Measurements from ENCODE around the gene KLK14.

Gene KLK14

DNA sequence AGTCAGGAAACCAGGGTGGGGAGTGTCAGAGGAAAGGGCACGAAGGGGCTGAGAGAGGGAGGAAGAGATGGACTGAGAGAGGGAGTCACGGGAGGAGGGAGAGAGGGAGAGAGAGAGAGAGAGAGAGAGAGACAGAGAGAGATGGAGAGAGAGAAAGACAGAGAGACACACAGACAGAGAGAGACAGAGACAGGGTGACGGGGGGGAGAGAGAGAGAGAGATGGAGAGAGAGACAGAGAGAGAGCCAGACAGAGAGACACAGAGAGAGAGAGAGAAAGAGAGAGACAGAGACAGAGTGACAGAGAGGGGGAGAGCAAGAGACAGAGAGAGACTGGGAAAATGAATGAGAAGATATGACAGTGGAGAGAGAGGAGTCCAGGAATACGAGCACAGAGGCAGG is 494 bp upstream of the KLK14 start:
- no peak for DNase-seq

DNA sequence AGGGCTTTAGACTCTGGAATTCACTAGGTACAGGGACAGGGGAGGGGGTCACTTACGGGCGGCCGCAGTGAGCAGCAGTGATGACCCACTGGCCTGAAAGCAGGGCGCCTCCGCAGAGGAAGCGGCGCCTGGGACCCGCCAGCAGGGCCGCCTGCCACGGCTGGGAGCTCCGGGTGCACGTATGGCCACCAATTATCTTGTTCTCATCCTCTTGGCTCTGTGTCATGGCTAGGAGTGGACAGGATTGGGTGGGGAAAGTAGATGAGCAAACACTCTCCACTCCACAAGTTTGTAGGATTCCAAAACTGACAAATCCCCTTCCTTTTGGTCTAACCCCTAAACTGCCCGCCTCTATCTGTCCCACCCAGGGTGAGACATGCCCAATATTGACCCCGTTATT is 1.2 kb downstream of the KLK14 start:
- DNase-seq, result no peak

DNA sequence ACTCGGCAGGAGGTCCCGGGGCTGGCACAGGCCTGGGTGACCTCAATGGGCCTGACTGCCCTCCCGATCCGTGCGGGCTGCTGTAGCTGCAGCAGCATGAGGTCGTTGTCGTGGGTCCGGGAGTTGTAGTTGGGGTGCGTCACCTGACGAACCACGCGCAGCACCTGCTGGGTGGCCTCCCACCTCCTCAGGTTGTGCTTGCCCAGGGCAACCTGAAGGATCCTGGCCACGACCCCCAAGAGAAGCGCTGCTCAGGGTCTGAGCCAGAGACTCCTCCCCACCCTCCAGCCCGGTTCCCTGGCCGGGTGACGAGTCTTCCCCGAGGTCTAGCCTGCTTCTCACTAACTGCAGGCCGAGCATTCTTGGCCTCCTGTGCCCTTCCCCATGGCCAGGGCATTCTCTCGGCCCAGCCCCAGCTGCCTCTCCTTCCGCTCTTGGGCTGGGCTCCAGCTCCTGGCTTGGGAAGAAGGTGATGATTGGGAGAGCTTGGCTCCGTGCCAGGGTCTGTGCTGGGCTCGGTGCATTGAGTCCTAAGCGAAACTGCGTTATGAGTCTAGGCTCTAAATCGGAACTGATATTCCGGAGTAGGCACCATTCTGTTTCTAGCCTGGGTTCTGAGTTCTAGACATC is 3.1 kb downstream of the KLK14 start:
- no peak for DNase-seq

DNA sequence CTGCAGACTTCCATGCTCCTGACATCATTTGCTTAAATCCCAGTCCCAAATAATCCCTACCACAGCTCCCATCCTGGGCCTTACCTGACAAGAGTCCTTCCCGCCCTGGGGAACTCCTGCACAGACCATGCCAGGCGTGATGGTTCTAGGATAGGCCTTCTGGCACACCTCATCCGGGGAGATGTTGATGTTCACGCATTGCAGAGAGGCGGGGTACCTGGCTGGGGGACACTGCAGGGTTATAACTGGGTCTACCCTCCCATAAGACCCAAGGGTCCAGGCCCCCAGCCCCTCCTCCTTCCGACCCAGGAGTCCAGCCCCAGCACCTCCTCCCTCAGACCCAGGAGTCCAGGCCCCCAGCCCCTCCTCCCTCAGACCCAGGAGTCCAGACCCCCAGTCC is 4.0 kb downstream of the KLK14 start:
- no peak for DNase-seq

DNA sequence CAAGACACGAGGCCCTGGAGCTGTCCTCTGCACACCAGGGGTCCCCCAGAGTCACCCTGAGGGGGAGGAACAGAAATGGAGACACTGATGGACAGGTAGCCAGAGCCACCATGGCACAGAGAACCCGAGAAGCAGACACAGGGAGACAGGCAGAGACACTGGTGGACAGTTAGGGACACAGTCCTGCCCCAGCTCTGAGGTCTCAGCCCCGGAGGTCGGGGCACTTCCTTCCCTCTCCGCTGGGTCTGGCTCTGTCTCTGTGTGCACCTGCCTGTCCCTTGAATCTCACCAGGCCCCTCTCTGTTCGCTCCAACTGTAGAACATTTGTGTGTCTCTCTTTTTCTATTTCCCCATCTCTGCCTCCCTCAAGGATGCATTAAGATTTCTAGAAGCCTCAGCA is 4.6 kb downstream of the KLK14 start:
- no peak for DNase-seq

DNA sequence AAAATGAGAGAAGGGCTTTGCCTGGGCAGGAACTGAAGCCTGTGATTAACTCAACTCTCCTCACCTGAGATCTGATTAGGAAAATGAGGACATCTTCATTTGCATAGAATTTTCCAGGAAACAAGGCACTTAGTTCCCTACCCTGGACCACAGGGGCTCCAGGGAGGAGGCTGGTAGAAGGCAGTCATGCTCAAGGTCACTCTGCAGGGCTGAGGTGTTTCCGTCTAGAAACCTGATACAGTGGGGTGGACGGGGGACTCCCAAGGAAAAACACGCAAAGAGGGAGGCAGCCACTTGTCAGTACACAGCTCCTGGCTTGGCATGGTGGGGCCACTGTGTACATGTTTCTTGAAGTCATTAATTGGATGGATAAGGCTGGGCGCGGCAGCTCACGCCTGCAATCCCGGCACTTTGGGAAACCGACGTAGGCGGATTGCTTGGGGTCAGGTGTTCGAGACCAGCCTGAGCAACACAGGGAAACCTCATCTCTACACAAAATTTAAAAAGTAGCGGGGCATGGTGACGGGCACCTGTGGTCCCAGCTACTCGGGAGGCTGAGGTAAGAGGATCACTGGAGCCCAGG is 6.0 kb downstream of the KLK14 start:
- no peak for DNase-seq

DNA sequence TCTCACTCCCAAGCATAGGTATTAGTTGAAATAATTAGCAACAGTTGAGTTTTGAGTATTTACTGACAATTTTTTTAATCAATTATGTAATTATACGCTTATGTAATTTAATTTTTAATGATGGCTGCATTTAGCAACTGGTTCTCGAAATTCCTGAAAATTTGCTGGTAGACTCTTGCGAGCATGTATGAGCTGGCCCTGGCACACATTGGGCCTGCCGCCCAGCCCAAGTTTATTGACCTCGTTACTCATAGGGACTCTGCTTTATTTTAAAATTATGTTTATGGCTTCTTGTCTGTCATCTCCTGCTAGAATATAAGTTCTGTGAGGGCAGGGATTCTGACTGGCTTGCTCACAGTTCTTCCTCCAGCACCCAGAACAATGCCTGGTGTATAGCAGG is 6.7 kb downstream of the KLK14 start:
- DNase-seq, result no peak

DNA sequence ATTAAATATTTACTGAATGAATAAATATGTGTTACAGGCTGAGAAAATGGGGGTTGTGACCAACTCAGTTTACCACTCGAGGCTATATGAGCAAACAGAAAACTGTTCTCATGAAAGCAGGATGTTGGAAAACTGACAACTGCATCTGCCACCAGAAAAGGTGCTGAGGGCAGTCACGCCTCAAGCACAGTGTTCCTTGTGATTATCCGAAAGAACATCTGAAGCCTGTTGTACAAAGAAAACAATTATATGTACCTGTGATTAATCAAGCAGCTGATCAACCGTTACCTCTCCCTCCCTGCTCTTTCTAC is 11.6 kb downstream of the KLK14 start:
- no peak for DNase-seq

DNA sequence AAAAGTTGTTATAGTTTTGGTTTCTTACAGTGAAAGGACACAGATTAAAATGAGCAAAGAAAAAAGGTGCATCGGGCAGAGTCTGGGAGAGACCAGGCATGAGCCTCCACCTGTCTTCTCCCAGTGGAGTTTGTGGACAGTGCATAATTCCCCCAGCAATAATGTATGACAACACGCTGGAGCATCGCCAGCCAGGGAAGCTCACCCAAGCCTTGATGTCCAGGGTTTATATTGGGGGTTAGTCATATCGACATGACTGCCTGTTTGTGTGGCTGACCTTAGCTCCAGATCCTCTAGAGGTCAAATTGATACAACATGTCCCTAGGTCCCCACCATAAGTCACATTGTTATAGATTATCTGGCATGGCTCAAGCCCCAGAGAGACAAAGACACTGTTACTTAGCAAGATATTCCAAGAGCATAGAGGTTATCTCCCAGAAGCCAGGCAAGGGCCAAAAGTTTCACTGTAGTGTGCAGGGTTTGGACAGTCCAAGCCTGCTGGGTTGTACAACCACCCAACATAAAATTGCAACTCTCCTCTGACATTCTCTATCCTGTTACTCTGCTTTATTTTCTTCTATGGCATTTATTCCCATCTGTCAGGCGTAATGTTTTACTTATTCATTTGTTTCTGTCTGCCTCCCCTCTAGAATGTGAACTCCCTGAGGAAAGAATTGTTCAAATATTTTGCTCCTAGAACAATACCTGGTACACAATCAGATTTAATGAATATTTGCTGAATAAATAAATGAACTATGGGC is 12.2 kb downstream of the KLK14 start:
- no peak for DNase-seq

DNA sequence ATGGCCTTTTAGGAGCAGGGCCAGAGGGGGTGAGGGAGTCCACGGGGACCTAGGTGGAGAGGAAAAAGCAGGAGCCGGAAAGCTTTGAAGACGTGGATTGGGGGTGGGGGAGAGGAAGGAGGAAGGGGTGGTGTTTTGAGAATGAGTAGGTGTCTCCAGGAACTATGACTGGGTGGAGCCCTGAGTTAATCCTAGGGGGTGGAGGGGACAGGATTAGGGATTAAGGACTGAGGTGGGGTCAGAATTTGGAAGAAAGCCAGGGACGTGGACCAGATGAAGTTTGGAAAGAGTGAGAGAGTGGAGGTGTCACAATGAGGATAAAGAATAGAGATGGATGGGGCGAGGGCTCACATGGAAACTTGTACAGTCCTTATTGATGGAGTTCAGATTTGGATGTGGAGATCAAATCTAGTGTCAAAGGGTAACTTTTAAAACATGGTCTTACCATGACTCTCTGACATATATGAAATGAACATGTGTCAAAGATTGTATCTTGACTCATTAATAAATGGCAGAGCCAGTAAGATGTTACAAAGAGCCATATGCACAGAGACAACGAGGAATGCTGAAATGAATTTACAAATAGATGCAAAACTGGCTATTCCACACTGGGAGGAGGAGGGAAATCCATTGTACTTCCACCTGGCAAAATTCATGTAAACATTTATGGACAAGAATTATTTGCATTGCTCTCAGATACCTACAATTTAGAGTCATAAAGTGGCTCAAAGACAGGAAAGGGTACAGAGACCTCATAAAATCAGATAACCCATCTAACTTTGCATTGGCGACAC is 16.1 kb downstream of the KLK14 start:
- DNase-seq, result no peak

DNA sequence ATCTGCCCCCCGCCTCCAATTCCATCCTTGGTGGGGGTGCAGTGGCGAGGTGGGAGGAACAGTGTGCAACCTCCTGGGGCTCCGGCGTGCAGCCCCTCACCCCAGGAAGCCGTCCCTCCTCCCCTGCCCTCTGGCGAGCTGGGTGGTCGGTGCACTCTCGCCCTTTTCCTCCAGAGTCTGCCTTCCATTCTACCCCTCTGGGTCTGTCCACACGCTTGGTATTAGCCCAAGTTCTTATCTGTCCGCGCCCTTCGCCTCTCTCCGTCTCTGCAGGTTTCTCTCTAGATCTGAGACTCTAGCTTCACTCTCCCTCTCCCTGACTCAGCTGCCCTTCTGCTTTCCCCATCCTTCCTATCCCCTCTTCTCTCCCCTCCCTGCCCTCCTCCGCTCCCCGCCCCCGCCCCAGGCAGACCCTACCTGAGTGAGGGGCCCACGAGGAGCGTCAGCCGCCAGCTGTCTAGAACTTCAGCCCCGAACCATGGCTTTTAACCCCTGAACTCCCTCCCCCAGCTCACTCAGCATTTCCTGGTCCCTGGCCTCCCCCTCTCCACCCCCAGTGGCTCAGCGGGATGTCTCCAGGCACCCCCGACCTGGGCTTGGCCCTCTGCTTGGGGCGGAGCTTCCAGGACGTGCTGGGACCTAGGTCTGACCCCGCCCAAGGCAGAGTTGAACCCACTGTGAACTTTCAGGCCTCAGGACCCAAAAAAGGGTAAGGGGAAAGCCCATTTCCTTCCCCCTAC is 17.3 kb downstream of the KLK14 start:
- DNase-seq, result no peak

DNA sequence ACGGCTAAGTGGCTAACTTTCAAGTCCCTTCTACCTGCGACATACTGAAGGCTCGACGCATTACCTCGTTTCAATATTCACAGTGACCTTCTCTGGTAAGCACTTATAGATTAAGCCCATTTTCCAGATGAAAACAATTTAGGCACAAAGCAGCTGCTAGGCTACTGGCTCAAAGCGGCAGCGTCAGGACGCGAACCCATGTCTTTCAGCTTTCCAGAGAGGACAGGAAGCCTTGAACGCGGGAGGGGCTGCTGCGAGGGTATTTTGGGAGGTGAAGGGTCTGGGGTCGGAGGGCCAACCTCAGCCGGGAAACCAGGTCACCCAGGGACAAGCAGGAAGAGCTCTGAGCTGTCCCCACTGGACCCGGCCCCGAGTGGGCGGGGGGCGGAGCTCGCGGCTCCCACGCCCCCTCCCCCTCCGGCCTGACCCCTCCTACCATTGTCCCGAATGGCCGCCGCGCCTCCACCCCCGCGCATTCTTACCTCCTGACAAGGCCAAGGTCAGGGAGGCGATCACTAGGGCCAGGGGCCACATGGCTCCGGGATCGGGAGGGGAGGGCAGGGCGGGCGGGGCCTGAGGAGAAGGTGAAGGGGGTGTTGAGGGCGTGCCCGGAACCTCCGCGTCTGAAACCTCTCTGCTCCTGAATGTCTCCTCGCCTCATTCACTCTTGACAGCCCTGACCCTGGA is 18.0 kb downstream of the KLK14 start, which contains the start of gene KLK13:
TSS of gene KLK13 (minus strand) at position 559 of the 687 bp plus-strand sequence. CDS start at position 534, 25 bp downstream.
- DNase-seq, result no peak

DNA sequence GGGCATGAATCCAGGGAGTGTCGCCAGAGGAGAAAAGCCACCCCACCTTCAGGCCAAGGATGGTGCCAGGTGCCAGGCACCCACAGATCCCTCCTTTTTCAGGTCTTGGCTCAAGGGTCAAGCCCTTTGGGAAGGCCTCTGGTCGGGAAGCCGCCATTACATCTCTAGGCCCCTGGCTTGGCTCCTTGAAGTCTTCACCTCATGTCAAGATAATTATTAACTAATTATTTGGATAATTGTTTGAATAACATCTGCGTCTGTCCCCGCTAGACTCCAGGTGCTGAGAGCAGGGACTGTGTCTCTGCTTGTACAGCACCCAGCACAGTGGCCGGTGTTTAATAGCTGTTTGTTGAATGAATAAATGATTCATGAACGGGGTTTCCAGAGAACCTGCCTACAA is 19.0 kb downstream of the KLK14 start:
- no peak for DNase-seq

DNA sequence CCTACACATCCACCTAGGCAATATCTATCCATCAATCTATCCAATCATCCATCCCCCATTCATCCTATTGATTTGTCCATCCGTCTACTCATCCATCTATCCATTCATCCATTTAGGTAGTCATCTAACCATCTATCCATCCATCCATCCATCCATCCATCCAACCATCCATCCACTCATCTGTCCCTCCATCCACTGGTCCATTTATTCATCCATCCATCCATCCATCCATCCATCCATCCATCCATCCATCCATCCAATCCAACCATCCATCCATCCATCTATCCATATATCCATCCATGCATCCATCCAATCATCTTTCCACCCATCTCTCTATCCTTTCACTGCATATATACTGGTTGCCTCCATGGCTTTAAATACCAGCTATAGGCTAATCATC is 21.7 kb downstream of the KLK14 start:
- no peak for DNase-seq

DNA sequence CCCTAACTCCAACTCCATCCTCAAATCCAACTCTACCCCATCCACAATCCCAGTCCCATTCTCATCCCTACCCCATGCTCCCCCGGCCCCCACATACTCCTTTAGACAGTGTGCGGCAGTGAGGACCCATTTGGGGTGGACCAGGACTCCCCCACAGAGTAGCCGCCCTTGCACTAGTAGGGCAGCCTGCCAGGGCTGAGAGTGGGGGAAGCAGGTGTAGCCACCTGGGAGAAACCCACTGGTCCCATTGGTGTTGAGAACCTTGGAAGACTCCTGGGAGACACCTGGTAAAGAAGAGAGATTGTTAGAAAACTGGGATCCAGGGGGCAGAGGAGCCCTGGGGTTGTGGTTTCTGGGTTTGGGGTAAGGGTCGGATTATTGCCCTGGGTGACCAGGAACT is 22.4 kb downstream of the KLK14 start:
- DNase-seq, result no peak

DNA sequence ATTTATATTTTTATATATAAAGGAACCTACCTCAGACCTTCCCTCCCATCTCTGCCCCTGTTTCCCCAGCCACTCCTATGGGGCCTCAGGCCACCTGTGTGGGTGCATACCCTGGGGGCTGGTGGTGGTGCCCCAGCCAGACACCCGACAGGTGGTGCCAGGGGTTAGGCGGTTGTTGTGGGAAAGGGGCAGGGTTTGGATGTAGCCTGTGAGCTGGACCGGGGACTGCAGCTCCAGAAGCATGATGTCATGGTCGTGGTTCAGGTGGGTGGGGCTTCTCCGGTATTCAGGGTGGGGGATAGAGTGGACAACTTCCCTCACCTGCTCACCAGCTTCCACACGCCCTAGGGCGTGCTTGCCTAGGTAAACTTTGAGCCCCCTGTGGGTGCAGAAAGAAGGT is 23.0 kb downstream of the KLK14 start:
- DNase-seq, result no peak

DNA sequence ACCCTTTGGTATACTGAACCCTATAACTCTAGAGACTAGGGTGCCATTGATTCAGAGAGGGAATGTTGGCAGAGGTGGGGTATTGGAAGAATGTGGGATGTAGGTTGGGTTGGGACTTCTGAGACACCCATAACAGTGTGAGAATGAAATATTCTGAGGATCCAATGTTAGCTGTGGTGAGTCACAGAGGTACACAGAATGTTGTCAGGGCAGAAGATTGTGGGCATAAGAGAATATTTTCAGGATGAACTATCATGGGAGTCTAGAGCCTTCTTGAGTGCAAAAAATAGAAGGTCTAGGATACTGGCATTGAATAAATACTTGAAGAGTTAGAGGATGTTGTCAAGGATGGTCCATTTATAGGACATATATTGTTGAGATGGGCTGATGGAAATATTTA is 26.8 kb downstream of the KLK14 start:
- DNase-seq, result no peak

DNA sequence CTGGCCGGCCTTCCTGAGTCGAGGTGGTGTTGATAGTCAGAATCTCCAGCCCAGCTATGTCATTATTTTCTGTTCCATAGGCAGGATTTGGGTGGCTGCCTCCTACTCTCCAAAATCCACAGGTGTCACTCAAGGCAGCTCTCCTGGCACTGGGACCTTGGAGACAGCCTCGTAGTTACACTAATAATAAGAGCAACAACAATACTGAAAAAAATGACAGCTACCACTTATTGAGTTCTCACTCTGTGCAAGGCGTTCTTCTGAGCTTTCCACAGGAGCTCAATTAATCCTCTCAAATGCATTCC is 35.7 kb downstream of the KLK14 start:
- no peak for DNase-seq

DNA sequence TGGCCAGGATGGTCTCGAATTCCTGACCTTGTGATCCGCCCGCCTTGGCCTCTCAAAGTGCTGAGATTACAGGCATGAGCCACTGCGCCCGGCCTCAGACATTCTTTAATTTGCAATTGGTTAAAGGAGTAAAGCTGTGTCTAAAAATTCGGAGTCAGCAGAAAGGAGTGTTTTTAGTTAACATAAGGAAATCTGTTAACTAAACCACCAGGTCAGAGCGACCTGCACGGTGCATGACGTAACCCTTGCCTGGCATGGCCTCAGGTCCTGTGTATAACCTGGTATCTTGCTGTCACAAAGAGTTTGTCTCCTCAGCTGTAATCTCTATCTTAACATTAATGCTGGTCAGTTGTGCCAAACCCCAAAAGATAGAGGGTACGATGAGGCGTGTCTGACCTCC is 38.4 kb downstream of the KLK14 start:
- DNase-seq, result no peak

DNA sequence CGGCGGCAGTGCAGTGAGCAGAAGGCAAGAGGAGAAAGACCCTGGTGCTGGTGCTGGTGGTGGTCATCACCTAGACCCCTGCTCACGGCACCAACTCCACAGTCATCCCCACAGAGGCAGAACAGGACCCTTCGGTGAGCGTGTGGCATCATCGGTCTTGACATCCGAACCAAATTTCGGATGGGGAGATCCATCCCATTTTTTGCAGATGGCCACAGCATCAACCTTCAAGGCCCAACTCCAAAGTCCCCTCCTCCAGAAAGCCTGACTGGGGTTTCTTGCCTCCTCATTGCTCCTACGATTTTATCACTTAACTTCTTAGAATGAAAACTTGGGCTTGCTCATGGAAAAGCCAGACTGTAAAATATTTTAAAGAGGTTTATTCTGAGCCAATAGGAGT is 39.2 kb downstream of the KLK14 start:
- DNase-seq, result no peak

DNA sequence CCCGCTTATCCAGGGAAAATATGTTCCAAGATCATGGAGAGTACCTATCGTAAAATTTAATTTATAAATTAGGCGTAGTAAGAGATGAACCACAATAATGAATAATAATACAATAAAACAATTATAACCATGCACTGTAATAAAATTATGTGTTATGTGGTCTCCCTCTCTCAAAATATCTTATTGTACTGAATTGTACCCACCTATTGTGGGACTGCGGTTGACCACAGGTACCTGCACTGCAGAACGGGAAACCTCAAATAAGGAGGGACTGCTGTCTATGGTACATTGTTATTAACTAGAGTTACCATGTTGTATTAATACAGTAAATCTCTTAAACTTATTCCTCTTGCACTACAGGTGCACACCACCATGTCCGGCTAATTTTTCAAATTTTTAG is 42.5 kb downstream of the KLK14 start:
- no peak for DNase-seq

DNA sequence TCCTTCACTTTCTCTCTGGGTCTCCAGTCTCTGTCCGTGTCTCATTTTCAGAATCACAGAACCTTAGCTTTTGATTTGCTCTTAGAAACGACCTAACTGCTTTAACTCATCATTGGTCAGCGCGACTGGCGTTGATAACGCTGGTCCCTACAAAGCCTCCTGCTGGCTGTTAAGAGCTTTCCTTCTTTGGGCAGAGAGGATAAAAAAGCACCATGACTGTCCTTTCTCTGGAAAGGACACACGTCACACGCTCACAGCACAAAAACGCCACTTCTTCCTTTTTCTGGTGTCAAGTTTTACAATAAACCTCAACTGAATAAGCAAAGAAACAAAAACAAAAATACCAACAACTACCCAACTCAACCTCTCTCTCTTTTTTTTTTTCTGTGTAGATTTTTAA is 46.2 kb downstream of the KLK14 start:
- DNase-seq, result no peak

DNA sequence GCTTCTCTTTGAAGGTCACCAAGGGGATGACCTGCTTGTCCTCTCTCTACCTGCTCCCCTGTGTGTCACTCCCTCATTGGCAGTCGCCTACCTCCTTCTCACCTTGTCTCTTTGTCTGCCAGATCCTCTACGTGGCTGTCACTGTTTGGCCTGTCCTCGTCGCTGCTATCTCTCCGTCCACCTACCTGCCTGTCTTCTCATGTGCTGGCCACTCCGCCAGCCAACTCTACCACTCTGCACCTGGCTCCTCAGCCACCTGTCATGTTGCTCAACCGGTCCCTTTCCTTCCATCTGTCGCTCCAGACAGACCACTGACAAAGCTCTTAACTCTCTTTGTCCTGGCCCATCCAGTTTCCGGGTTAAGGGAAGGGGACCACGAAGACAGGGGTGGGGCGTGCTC is 48.0 kb downstream of the KLK14 start, which contains the start of gene KLK12:
TSS of gene KLK12 (minus strand) at position 299 of the 400 bp plus-strand sequence. CDS start 381 bp downstream, outside the sequence.
- no peak for DNase-seq
